Esophagus muscularis mucosa (tissue), 3 donors: Measurements from ENCODE around the gene VEGFC.

ENCODE experiments used
- POLR2AphosphoS5 ChIP-seq, 2 donors: sonication (generic); formaldehyde crosslinking; IDR thresholded peaks; one replicate each; pipeline ENCODE4 v1.6.1; 2017; ENCODE audit warnings: antibody characterized with exemption in 2 of 2
- TF ChIP-seq, protein P1 (sequence below), 3 experiments: fragments of 200-600 bp in 2 of 3; fragments of 450-650 bp in 1 of 3; sonication (generic) in 2 of 3; IDR thresholded peaks; one replicate each; pipeline ENCODE4 v1.5.1; 2017 to 2019; ENCODE audit warnings: antibody characterized with exemption in 3 of 3, mild to moderate bottlenecking in 2 of 3, moderate library complexity in 1 of 3

DNA sequence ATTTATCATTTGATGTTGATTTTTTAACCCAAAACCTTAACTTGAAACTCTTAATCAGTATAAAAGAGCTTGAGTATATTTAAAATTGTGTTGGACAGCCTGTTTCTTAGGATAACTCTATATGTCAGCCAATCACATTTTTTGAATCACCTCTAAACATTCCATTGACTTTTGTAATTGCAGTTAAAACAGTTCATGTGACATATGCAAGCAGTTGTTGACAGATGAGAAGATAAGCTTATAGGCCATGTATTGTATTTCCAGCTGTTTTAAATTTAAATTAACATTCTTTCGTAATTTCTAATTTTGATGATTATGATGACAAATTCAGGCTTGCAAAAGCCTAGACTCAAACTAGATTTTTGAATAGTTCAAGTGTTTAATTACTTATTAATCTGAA is 17.4 kb downstream of the VEGFC start:
- TF ChIP-seq, protein P1, sequence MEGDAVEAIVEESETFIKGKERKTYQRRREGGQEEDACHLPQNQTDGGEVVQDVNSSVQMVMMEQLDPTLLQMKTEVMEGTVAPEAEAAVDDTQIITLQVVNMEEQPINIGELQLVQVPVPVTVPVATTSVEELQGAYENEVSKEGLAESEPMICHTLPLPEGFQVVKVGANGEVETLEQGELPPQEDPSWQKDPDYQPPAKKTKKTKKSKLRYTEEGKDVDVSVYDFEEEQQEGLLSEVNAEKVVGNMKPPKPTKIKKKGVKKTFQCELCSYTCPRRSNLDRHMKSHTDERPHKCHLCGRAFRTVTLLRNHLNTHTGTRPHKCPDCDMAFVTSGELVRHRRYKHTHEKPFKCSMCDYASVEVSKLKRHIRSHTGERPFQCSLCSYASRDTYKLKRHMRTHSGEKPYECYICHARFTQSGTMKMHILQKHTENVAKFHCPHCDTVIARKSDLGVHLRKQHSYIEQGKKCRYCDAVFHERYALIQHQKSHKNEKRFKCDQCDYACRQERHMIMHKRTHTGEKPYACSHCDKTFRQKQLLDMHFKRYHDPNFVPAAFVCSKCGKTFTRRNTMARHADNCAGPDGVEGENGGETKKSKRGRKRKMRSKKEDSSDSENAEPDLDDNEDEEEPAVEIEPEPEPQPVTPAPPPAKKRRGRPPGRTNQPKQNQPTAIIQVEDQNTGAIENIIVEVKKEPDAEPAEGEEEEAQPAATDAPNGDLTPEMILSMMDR (IDR thresholded peaks at IDR 0.05) = no peak
- TF ChIP-seq POLR2AphosphoS5 (IDR thresholded peaks at IDR 0.05) = no peak
